ENCODE data around the gene MTG2. TPM values are rescaled to one million over a fixed set of nuclear protein-coding genes. Genes with fewer than 3 reads are reported as not detected.

Gene MTG2
- total and polyA plus RNA-seq, 2 of the 13 experiments (the other 11 are each of a cell fraction or from before 2014, with no cell fraction given), result 20.4 to 37.8 TPM

DNA sequence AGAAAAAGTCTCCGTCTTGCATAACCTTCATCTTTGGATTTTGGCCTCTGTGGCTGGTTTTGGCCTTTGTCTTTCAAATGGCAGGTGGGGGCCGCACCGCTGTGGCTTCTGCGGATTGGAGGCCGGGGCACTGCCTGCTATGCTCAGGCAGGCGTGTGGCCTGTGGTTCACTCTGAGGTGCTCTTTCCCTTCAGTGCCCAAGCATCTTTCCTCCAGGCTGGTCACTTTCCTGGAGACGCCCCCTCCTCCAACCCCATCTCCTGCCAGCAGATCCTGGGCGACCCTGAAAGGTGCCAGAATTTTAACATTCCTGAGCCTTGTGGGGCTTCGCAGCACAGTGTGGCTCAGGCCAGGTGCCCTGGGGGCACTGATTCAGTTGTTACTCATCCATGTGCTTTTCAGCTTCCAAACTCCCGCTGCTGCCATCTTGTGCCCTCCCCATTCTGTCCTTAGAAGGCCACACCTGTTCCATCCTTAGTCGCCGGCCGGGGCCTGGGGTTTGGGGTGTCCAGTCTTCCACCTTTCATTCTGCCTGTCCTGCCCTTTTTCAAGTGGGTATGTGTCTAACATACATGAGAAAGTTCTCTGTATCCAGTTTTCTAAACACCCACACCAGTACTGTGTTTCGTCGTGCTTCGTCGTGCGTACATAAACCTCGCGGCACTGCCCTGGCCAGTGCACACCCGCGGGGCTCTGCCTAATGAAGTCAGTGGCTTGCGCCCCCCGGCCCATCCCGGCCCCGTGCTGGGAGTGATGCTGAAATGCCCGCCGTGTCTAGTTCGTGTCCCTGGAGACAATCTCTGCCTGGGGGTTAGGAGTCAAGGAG, 27.2 kb upstream of the MTG2 start (continued):
- no peak for TF ChIP-seq ZNF432 (CRISPR knock-in tag; IDR thresholded peaks at IDR 0.05; ENCODE audit: borderline replicate concordance)
- no peak for TF ChIP-seq TBL1XR1 (IDR thresholded peaks at IDR 0.05; ENCODE audit: borderline replicate concordance, low read length, partially characterized antibody)
- TF ChIP-seq NCOR1 (IDR thresholded peaks at IDR 0.05; ENCODE audit: borderline replicate concordance, low read length), result peak; percentile 70; the same call in 1 of the 2 replicates
- TF ChIP-seq ZNF331 (CRISPR knock-in tag; IDR thresholded peaks at IDR 0.05), result peak; percentile 48; the same call in 1 of the 2 replicates
- no peak for TF ChIP-seq ZNF17 (CRISPR knock-in tag; IDR thresholded peaks at IDR 0.05)
- no peak for TF ChIP-seq FOXA1 (IDR thresholded peaks at IDR 0.05)
- TF ChIP-seq FOXA1 (CRISPR knock-in tag; IDR thresholded peaks at IDR 0.05), result peak; percentile 42; the same call in 1 of the 2 replicates
- TF ChIP-seq MXI1 (IDR thresholded peaks at IDR 0.05; ENCODE audit: borderline replicate concordance, low read depth, low read length), result no peak
- no peak for TF ChIP-seq FOXK1 (CRISPR knock-in tag; IDR thresholded peaks at IDR 0.05; ENCODE audit: borderline replicate concordance, low read depth)
- TF ChIP-seq KDM3A (CRISPR knock-in tag; IDR thresholded peaks at IDR 0.05; ENCODE audit: low read depth), result peak; percentile 68; the same call in 1 of the 2 replicates
- TF ChIP-seq, protein P1, sequence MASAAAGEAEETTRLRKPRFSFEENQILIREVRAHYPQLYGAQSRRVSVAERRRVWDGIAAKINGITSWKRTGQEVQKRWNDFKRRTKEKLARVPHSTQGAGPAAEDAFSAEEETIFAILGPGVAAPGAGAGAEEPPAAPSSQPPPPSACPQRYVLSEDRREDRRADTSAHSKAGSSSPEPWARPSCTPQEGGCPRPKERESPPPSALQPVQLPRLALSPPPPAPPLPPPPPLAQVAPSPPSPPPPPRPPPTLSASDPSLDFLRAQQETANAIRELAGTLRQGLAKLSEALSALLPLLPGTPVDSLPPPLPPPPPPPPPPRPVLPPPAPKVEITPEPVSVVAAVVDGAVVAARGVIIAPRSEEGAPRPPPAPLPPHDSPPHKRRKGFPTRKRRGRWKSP (CRISPR knock-in tag; IDR thresholded peaks at IDR 0.05), result no peak
- TF ChIP-seq, protein P2, sequence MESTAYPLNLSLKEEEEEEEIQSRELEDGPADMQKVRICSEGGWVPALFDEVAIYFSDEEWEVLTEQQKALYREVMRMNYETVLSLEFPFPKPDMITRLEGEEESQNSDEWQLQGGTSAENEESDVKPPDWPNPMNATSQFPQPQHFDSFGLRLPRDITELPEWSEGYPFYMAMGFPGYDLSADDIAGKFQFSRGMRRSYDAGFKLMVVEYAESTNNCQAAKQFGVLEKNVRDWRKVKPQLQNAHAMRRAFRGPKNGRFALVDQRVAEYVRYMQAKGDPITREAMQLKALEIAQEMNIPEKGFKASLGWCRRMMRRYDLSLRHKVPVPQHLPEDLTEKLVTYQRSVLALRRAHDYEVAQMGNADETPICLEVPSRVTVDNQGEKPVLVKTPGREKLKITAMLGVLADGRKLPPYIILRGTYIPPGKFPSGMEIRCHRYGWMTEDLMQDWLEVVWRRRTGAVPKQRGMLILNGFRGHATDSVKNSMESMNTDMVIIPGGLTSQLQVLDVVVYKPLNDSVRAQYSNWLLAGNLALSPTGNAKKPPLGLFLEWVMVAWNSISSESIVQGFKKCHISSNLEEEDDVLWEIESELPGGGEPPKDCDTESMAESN (CRISPR knock-in tag; conservative IDR thresholded peaks at IDR 0.05), result no peak
- TF ChIP-seq, protein P3, sequence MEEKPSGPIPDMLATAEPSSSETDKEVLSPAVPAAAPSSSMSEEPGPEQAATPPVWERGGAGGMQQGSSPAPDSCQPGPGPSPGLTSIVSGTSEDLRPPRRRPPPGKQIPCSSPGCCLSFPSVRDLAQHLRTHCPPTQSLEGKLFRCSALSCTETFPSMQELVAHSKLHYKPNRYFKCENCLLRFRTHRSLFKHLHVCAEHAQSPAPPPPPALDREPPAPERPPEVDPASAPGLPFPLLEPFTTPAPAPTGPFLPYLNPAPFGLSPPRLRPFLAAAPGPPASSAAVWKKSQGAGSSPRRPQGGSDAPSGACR (CRISPR knock-in tag; IDR thresholded peaks at IDR 0.05), result no peak
- TF ChIP-seq ZNF260 (CRISPR knock-in tag; IDR thresholded peaks at IDR 0.05; ENCODE audit: borderline replicate concordance, low read depth), result no peak
- TF ChIP-seq FOXA3 (CRISPR knock-in tag; IDR thresholded peaks at IDR 0.05), result no peak; the same call in 1 of the 2 replicates
- no peak for TF ChIP-seq AGO1 (IDR thresholded peaks at IDR 0.05; ENCODE audit: low read depth, low read length, poor library complexity, severe bottlenecking)
- no peak for TF ChIP-seq FLYWCH1 (CRISPR knock-in tag; IDR thresholded peaks at IDR 0.05)
- TF ChIP-seq ZMYM2 (CRISPR knock-in tag; IDR thresholded peaks at IDR 0.05), result peak; percentile 82
- peak; percentile 80 for TF ChIP-seq ZNF605 (CRISPR knock-in tag; IDR thresholded peaks at IDR 0.05)
- TF ChIP-seq MBD4 (IDR thresholded peaks at IDR 0.05; ENCODE audit: borderline replicate concordance, low read length), result no peak
- peak; percentile 97 for TF ChIP-seq ZBTB38 (CRISPR knock-in tag; IDR thresholded peaks at IDR 0.05)
- TF ChIP-seq ZNF383 (CRISPR knock-in tag; IDR thresholded peaks at IDR 0.05; ENCODE audit: borderline replicate concordance), result no peak
- no peak for TF ChIP-seq ZNF3 (CRISPR knock-in tag; IDR thresholded peaks at IDR 0.05)
- TF ChIP-seq ZNF460 (CRISPR knock-in tag; IDR thresholded peaks at IDR 0.05; ENCODE audit: borderline replicate concordance), result no peak
- TF ChIP-seq BHLHE40 (IDR thresholded peaks at IDR 0.05; ENCODE audit: low read length), result no peak
- TF ChIP-seq, protein P4, sequence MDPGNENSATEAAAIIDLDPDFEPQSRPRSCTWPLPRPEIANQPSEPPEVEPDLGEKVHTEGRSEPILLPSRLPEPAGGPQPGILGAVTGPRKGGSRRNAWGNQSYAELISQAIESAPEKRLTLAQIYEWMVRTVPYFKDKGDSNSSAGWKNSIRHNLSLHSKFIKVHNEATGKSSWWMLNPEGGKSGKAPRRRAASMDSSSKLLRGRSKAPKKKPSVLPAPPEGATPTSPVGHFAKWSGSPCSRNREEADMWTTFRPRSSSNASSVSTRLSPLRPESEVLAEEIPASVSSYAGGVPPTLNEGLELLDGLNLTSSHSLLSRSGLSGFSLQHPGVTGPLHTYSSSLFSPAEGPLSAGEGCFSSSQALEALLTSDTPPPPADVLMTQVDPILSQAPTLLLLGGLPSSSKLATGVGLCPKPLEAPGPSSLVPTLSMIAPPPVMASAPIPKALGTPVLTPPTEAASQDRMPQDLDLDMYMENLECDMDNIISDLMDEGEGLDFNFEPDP (CRISPR knock-in tag; conservative IDR thresholded peaks at IDR 0.05), result 0 out of 2 replicates have a peak, but pooled peaks have one; percentile 26
- TF ChIP-seq ZNF879 (CRISPR knock-in tag; IDR thresholded peaks at IDR 0.05), result no peak

Data from HepG2 (cell line).